Stimulated activated CD8-positive, alpha-beta memory T cell treated with anti-CD3 and anti-CD28 coated beads, Interleukin-12 subunit alpha, Interleukin-12 subunit beta, amount 100 ng/mL, for 1 hour (primary cell): ENCODE data around the gene ZBTB42.

ENCODE experiments used
- DNase-seq: peaks from one replicate; pipeline ENCODE4 v3.0.0-alpha.2; 2020; ENCODE audit warnings: low read depth

The ZBTB42 gene

GRCh38 chr14:104843442-104844305 is 42.8 kb downstream of the ZBTB42 start:
- DNase-seq, result no peak

- no peak for DNase-seq
These were observed 43.6 kb downstream of the ZBTB42 start for GRCh38 chr14:104844306-104845032.

GRCh38 chr14:104845033-104845666 is 44.2 kb downstream of the ZBTB42 start:
- no peak for DNase-seq

GRCh38 chr14:104845834-104846441 is 45.0 kb downstream of the ZBTB42 start:
- no peak for DNase-seq

GRCh38 chr14:104852280-104852663 is 51.4 kb downstream of the ZBTB42 start:
- DNase-seq, result no peak
